GM18909 (cell line): ENCODE measurements around the gene PURA.

ENCODE experiments used
- ATAC-seq: cut with Tn5 transposase; IDR thresholded peaks from one replicate; pipeline ENCODE4 v1.9.1; 2021; ENCODE audit warnings: mild to moderate bottlenecking; ENCODE audit not compliant: unreplicated experiment, poor library complexity

The PURA gene

GRCh38 chr5:140133514-140134167, 19.7 kb downstream of the PURA start:
- no peak for ATAC-seq

DNA sequence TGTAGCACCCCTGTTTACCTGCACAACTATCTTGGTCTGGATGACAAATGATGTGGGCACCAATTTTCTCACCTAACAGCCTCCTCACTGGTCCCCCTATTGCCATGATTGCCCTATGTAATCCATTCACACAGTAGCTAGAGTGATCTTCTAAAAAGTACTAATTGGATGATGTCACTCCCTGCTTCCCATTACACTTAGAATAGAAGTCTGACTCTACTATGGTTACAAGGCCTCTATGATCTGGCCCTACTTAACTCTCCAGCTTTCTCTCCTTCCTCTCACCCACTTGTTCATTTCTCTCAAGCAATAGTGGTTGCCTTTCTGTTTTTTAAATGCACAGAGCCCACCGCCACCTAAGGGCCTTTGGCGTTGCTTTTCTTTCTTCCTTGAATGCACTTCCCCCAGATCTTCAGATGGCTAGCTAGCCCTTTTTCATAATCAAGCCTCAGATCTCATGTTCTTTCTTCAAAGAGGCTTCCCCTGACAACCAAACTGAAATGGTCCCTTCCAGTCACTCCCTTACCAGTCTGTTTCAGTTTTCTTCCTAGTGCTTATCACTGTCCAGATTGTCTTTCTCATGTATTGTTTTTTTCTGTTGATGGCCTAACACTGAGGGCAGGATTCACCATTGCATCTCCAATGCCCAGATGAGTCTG, 20.5 kb downstream of the PURA start:
- ATAC-seq, result no peak

DNA sequence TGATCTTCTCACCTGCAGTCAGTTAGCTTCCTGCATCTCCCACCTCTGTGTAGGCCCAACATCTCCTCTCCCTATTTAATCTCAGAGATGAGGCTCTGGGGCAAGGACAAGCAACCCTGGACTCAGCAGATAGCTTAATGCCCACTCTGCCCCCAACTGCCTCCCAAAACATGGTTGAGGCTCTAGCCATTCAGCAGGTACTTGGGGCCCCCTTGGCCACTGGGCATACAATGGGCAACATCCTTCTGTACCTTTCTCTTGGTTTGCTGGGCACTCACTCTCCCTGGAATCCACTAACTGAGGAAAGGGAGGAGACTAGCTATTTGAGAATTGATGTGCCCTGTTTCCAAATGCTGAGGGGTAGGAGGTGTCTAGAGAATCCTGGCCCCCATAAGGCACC, 21.2 kb downstream of the PURA start:
- no peak for ATAC-seq

- no peak for ATAC-seq
These were observed 22.7 kb downstream of the PURA start for GRCh38 chr5:140136624-140137023.

DNA sequence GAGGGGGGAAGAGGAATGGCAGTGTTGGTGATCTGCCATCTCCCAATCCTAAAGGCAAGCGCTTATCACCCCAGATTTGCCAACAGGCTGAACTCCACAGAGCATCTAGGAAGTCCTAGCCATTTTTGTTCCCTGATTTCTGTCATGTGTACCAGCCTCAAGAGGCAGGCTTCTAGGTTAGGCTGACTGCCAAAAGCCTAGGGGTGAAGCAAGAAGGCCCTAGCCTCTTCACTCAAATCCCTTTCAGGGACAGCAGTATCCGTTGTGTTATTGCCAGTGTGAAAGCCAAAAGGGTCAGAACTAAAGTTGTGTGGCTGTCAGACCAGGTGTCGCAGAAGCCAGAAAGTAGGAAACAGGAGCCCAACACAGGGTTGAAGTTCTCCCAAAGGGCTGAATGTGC, 26.5 kb downstream of the PURA start:
- ATAC-seq, result no peak

DNA sequence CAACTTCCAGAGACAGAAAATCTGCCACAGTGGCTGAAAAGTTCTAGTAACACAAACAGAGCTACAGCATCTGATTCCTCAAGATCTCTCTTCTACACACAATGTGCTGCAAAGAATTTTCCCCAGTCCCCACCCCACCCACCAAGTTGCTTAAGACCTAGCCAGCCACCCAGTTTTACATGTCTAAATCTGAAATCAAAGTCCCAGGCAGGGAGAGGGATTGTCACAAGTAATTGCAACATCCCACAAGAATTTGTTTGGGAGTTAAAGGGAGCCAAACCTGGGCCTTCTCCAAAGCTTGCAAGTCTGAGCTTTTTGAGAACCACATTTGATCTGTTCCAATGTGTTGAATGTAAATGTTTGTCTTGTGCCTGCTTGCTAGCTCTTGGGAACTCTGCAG, 27.3 kb downstream of the PURA start:
- no peak for ATAC-seq

GRCh38 chr5:140142246-140142645, 28.3 kb downstream of the PURA start:
- ATAC-seq, result no peak

DNA sequence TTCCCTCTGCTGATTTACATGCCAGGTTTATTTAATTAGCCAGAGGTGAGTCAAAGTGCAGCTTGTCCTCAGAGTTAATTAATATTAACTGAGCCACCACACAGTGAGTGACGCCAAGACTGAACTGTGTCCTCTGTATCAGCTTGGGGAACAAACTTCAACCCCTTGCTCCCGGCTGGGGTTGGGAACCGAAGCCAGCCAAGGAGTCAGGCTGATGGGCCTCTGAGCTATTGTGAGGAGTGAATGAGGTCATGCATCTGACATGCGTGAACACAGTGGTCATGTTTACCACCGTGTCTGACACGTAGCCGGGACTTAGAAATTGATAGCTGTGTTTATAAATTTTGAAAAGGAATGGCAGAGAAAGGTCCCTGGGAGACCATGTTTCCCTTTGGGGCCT, 28.9 kb downstream of the PURA start:
- ATAC-seq, result no peak

DNA sequence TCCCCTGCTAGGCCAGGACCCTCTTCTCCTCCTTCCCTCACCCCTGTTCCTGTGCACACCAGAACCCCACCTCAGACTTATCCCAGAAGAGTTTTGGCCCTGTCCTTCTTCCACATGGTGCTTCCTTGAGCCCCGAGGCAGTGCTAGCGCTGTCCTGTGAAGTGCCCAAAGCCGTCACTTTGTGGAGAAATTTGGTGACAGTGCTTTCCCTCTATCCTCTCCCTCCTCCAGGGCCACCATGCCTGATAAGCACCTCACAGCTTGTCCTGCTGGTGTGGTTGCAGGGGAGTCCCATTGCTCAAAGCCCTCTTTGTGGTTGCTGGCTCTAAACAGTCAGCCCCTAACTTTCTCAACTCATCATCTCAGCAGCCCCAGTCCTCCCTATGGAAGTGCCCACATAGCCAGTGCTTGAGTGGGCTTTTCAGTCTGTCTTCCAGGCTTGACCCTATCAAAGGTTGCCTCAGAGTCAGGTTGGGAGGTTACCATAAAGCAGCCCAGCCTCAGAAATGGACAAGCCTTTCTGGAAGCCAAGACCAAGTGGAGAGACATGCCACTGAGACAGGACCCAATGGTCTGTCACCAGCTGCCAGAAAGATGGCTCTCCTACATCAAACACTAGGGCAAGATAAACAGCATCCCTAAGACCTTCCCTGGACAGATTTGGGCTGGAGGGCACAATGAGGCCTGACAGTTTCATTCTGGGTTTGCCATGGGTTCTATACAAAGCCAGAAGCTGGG, 29.8 kb downstream of the PURA start:
- ATAC-seq, result no peak

DNA sequence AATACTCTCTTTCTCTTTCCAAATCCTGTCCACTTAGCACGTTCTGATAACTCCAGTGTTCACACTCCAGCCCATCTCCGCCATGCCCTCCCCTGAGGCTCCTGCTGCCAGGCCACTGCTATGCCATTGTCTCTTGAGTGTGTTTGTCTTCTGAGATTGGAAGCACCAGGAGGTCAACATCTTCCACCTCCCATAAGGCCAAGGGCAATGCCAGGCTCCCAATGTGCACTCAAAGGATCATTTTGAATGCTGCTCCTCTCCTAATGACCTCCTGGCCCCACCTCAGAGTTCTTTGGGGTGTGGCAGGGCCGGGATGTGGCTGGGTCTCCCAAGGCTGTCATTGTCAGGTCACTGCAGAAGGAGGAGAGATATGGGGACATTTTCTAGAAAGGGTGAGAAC, 31.3 kb downstream of the PURA start:
- no peak for ATAC-seq

DNA sequence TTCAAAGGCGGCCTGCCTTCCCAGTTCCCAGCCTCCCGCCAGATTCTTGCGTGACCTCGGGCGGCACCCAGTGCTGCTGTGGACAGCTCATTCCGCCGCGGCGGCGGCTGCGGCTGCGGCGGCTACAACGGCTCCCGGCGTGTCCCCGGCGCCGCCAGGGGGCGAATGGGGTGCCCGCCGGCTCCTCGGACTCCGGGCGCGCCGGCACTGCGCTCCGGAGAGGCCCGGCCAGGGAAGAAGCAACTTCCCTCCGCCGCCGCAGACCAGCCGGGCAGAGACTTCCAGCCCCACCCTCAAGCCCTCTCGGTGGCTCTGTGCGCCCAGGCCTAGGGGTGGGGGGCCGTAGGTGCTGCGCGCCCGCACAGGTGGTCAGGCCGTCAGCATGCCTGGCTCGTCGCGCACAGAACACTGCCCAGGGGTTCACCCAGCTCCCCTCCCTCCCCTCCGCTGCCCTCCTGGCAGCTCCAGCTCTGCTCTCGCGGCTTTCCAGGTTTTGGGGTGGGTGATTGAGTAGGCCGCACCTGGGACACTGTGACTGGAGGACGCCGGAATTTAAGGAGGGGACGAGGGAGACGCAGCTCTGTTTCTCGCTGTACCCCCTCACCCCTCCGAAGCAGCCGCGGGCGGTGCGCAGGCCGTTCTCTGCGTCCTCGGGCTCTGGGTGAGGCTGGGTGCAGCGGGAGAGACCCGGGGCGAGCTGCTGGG, 32.1 kb downstream of the PURA start:
- peak; percentile 75 for ATAC-seq

- no peak for ATAC-seq
These were observed 32.6 kb downstream of the PURA start for GRCh38 chr5:140146523-140146842.

GRCh38 chr5:140147460-140147859, 33.6 kb downstream of the PURA start:
- no peak for ATAC-seq

- no peak for ATAC-seq
These were observed 34.6 kb downstream of the PURA start for GRCh38 chr5:140148508-140148907.

DNA sequence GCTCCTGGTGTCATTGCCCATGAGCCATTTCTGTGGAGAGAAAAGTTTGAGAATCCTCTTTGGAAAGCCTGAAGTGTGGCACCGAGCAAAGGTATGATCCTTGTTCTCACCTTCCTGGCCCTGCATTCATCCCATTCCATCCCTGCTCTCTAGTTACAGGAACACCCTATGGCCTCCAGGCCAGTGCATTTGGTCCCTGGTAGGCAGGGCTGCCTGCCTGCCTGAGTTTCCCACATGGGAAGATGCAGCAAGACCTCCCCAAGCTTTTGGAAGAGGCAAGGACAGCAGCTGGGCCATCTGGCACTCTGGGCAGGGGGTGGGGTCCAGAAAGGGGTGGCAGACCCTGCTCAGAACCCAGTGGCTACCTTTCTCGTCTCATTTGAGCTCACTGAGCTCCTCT, 36.3 kb downstream of the PURA start:
- no peak for ATAC-seq

- no peak for ATAC-seq
These were observed 37.5 kb downstream of the PURA start for GRCh38 chr5:140151144-140152021.

DNA sequence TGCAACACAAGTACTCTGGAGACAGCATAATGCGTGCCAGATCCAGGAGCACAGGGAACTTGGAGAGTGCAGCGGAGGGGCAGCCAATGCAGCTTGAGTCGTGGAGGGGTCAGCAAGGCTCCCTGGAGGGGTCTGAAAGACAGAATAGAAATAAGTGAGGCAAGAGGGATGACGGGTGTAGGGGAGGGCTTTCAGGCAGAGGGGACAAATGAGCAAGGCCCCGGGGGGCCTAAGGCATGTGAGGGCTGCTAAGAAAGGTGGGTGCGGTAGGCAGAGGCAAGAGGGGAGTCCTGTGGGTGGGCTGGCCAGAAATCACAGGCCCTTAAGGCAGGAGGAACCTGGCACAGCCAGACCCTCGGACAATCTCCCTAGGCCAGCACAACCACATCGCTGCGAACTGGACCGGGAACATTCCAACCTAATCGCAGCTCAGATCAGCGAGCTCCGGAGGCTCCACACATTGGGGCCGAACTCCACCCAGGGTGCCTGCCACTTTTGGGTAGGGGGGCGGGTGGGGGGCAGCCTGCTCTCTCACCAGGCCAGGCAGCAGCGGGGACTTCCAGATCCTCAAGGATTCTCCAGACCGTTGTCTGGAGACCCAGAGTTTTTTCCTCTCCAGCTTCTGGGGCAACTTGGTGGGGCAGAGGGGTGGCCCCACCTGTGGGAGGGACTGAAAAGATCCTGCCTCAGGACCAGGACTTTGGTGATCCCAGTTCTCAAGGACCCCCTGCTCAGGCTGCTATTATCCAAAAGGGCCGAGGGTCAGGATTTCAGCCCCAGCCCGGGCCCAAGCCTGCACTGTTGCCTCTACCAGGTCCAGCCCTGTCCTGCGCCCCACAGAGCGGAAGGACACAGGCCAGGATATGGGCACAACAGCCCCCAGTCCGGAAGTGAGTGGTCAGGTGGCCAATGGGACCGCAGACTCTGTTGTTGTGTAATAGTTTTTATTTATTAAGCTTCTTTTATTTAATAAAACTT, 38.4 kb downstream of the PURA start:
- ATAC-seq, result no peak

DNA sequence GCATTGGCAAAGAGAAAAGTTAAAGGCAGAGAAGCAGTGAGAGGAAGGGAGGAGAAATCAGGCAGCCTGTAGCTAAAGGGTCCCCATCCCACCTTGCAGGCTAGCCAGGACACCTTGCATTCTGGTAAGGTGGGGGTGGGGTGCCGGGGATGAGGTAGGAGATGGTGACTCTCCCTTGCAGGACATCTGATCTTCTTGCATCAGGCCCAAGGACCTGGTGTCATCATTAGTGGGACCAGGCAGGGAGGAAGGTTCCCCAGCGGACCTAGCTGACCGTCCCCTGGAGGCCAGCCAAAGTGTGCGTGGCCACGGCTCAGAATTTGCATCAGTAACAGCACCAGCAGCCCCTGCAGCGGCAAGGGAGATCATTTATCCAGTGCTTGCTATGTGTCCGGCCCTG, 39.3 kb downstream of the PURA start:
- ATAC-seq, result no peak

DNA sequence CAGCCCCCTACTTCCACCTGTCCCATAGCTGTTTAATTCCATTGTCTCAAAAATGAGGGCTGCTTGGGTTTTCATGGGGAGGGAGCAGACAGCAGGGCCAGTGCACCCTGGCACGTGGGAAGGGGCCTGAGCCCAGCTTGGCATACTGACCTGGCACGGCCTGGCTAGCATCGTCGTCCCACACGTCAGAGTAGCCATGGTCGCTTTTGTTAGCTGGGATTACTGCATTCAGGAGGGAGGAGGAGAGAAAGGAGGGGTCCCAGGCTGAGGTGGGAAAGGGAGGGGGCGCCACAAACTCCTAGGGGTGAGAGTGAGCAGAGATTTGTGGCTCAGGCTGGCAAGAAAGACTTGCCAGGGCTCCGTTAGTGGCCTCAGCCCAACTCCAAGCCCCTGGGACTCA, 40.0 kb downstream of the PURA start:
- ATAC-seq, result no peak
